ENCODE measurements around the gene TYW5.

DNA sequence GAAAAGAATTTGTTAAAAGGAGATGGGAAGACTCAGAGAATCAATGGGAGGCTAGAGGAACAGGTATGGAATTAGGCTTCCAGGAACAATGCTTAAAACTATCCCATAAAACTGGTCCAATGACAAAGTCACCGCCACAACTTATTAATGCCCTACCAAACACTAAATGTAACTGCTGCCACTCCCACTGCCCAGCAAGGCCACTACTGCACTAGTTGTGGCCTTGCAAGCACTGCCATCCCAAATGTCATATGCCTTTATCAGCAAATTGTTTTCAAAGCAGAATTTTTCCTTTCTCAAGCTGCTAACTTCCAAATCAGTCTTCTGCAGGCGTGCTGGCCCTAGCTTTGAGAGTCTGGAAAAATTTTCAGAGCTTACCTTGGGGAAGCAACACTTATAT lies 58.7 kb downstream of the TYW5 start:
- TF ChIP-seq POLR2AphosphoS5 (IDR thresholded peaks at IDR 0.05; ENCODE audit: low read depth, low read length) (no peak), TAF1 (IDR thresholded peaks at IDR 0.05; ENCODE audit: borderline replicate concordance, insufficient read depth, low read length) (no peak), SIN3A (IDR thresholded peaks at IDR 0.05; ENCODE audit: borderline replicate concordance, insufficient read depth, low read length) (no peak)
